Fibroblast of the conjunctiva (primary cell): ENCODE results near the gene NOD1.
"Not testable (repeated sequence)": the region's sequence is repeated elsewhere in the genome, so short reads cannot be mapped to it uniquely, and the experiment has no call there.

Experiments used
- DNase-seq: peaks from one replicate; pipeline ENCODE4 v3.0.0-alpha.2; 2010; ENCODE audit warnings: low read depth

Gene NOD1

DNA sequence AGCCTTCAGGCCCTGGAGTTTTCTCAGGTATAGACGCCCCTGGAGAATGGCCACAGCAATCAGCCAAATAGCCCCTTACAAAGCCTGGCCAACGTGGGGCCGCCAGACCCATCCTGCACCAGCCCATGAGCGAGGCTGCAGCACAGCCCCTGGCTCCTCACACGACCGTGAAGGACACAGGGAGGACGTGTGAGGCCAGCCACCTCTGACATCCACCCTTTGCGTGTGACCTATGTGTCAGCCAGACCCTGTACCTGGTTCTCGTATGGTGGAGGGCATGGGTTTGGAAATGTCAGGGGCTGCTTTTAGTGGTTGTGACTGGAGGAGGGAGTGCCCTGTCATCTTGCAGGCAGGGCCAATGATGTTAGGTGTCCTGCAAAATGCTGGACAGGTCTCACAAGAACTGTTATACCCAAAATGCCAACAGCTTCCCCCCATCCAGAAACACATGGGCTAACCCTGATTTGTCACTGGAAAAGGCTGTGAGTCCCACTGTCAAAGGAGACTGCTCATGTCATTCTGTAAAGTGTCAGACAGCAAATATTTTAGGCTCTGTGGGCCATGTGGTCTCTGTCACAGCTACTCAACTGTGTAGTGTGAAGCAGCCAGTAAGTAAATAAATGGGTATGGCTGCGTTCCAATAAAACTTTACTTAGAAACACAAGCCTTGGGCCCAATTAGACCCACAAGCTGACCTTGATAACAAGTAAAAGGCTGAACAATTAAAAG, 30.0 kb downstream of the NOD1 start:
- DNase-seq: no peak

DNA sequence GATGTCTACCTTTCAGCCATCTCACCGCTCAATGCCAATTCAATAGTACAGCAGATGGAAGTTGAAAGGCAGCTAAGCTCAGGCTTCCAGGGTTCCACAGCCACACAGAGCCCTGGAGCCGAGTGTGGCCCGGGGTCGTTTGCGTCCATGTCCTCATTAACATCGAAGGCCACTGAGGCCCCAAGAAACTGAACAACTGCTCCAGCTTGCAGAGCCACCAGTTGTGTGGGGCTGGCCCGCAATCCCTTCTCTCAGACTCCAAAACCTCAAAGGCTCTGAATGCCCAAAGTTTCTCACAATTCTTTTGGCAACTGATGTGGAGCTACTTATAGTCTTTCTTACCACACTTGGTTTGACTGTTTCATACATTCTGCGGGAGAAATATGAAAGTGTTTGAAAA, 31.1 kb downstream of the NOD1 start:
- DNase-seq: no peak

DNA sequence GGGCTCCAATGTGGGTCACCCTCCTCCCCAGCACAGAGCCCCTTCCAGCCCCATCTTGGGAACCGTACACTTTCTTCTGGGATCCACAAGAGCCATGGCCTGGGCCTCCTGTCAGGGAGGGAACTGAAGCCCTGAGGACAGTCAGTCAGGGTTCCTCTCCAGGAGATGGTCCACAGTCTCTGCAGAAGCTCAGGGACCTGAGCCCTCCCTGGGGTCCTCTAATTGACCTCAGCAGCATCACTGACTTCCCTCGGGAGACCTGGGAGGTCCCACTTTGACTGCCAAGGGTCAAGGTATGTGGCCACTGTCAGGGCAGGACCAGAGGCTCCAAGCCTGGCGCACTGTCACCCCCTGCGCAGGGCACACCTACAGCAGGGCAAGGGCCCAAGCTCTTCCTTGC, 32.3 kb downstream of the NOD1 start:
- DNase-seq: no peak

DNA sequence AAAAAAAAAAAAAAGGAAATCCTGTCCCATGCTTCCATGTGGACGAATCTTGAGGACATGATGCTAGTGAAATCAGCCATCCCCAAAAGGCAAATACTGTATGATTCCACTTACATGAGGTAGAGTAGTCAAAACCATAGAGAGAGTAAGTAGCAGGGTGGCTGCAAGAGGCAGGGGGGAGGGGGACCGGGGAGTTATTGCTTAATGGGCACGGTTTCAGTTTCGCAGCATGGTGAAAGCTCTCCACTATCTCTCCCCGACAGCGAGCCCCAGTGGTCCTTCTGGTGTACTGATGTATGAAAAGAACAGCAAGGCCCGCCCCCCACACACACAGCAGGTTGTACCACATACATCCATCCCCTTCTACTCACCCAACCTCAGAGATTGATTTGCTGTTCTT, 32.8 kb downstream of the NOD1 start:
- DNase-seq: peak; percentile 43

DNA sequence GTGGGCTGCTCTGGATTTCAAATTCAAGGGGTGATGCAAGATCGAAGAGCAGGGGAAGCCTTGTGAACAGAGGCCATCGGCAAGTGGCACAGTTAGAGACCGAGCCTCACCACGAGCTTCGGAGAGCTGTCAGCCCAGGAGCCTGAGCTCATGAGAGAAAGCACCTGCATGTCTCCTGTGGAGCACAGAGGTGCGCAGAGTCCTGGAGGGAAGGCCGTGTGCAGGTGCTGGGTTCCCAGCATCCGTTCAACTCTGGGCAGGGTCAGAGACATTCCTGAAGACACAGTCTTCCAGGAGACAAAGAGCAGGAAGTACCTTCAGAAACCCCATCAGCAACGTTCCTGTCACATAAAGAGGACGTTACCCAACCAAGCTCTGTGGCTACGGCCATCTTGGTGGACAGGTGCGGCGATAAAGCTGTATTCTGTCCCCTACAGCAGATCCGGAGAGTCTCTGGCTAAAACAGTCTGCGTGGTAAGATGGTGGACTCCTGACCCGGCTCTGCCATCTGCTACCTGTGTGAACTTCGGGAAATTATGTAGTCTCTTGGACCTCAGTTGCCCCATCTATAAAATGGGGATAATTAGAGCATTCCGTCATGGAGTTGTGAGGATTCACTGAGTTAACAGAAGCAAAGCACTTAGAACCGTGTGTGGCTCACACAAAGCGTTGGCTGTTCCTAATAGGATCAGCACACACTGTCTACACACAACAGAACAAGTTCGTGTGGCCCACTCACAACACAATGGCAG, 40.6 kb downstream of the NOD1 start:
- DNase-seq: no peak

DNA sequence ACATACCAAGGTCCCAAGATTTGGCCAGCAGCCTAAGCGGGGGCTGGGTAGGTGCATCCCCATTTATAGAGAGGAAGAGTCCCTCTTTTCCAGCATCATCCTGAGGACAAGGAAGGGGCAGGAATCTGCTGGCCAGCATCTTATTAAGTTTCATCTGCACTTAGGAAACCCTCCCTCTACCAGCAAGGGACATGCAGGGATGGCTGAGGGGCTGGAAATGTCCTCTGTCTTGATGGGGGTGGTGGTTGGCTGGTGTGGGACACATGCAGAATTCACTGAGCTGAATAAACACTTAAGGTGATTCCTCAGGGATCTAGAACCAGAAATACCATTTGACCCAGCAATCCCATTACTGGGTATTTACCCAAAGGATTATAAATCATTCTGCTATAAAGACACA, 42.1 kb downstream of the NOD1 start:
- DNase-seq: no peak

DNA sequence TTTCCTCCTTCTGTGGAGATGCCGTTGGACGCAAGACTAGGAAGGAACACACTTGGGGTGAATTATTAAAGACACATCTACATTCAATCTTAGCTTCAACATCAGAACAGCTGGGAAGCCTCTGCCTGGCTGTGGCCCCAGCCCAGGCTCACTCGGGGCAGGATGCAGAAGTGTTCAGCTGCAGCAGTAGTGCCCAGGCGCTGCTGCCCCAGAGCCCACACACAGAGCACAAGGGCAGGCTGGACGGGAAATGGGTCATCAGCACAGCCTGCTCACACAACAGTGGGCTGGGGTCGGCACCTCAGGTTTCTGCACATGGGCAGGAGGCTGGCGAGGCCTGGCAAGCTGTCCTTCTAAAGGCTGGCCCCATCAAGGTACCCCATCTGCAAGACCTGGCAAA, 42.5 kb downstream of the NOD1 start:
- no peak for DNase-seq

DNA sequence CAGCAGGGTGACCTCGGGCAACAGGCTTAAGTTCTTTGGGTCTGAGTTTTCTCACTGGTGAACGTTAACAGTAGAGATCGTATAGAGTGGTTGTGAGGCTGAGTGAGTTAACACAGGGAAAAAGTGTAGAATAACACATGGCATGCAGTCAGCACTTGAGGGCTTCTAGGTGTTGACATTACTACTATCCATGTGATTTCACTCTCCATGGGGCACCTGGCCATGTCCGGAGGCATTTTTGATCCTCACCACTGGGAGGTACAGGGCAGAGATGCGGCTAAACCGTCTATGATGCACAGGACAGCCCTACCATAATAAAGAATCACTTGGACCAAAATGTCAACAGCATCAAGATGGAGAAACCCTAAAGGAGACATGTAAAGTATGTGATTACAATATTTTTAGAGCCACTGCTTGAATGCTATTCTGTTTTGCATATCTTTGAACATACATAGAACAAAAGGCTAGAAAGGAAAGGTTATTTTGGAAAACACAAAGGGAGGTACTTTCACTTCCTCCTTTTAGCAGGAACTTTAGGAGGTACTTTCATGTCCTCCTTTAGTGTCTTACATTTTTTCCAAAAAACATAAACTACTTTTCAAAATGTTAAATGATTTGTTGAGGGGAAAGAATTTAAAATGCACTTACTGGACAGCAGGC, 44.3 kb downstream of the NOD1 start:
- DNase-seq: no peak

DNA sequence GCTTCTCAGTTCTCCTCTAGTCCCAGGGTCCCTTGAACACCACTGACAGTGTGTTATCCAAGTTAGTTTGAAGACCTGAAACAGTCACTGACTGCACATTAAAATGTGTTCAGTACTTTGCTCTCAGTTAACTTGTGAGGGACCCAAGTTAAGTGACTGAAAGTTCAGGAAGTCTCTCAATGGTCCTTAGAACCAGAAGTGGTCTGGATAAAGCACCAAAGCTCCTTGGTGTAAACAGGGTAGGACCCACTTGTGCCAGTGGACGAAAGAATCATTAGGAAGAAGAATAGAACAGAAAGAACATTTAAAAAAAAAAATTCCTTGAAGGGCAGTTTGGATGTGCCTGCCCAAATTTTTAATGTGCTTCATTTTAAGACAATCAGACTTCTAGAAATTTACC, 45.1 kb downstream of the NOD1 start:
- DNase-seq: no peak

DNA sequence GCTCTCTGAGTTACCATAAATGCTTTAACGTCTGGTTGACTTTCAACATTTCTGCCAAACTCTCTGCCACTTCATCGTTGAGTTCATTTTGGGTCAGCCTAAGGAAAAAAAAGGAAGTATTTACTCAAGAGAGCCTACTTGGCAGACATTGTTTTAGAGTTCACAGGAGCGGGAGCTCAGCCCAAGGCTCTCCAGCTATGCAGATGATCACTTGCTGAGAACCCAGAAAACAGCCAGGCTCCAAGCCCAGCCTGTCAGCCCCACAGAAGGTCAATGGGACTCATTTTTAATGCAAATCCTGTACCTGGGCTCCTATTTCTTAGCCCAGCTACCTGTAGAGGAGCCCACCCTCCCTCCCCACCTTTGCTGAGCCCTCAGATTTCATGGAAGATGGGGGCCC, 45.5 kb downstream of the NOD1 start:
- peak; percentile 76 for DNase-seq

DNA sequence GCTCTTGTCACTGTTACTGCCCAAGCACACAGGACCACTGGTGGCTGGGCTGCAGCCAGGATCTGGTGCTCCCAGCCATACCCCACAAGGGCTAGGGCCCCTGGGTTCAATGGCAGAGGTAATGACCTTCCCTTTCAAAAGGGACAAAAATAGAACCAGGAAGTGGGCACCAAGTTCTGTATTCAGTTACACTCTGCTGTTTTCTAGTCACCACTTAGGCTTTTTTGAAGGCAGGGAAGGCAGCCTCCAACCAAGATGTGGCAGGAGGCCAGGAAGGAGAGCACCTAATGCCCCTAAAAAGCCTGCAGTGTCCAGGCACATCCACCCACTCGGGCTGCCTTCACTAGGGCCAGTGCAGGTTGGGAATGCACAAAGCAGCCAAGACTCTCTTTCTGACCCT, 47.8 kb downstream of the NOD1 start:
- no peak for DNase-seq

DNA sequence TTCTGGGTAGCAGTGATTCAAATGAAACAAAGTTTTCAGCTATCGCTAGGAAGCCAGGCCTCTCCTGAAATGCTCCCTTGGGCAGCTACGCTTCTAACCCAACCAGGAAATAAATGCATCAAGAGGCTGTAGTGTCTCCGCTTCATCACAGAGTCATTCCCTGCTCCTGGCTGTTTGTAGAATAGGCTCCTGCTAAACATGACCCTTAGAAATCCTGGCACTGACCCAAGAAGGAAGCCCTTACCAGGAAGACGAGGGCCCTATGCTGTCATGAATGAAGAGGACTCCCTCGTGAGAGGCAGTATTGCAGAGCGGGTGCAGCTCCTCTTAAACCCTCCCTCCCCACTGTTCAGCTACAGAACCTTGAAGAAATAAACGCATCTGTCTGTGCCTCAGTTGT, 48.3 kb downstream of the NOD1 start:
- no peak for DNase-seq

DNA sequence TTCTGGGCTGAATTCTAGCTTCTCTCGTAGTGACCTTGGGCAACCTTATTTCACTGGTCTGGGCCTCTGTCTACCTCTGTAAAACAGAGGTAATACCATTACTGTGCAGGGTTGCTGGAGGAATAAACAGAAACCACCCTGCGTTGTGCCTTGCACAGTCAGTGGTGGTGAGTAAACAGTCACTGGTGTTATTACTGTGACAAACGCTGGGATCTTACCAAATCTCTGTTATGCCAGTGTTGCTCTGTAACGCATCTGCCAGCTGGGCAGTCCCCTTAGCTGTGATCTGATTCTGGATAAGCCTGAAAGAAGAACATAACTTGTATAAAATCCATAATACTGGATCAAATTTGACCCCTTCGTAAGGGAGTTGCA, 49.4 kb downstream of the NOD1 start:
- DNase-seq: no peak

DNA sequence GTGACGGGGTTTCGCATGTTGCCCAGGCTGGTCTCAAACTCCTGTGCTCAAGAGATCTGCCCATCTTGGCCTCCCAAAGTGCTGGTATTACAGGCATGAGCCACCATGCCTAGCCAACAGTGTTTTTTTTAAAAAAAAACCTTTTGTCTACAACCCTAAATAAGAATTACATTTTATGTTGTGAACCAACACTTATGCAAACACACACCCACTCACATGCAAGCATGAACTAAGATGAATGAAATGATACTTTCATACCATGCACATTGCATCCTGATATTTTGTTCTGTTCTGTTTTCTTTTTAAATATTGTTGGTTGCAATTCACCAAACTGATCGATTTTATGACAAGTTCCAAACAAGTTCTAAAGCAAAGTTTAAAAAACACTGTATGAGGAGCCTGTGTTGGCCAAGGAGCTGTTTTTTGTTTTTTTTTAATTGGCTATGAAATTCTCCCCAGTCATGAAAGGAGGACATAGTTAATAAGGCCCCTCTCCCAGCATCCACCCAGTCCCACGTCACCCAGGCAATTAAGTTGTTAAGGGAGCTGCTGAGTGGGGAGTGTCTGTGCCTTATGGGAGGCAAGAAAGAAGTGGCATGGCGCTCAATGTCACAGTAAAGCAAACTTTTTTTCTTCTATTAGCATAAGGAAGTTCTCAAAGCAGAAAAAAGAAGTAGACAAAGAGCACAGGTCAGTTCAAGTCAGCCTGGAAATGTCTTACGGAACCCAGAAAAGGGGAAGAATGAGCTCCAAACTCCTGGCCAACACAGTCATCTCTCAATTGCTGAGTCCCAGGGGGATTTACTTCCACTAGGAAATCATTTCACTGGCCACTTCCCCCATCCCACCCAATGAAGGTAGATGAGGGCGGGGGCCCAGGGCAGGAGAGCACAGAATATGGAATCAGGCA, 50.1 kb downstream of the NOD1 start:
- DNase-seq: no peak

DNA sequence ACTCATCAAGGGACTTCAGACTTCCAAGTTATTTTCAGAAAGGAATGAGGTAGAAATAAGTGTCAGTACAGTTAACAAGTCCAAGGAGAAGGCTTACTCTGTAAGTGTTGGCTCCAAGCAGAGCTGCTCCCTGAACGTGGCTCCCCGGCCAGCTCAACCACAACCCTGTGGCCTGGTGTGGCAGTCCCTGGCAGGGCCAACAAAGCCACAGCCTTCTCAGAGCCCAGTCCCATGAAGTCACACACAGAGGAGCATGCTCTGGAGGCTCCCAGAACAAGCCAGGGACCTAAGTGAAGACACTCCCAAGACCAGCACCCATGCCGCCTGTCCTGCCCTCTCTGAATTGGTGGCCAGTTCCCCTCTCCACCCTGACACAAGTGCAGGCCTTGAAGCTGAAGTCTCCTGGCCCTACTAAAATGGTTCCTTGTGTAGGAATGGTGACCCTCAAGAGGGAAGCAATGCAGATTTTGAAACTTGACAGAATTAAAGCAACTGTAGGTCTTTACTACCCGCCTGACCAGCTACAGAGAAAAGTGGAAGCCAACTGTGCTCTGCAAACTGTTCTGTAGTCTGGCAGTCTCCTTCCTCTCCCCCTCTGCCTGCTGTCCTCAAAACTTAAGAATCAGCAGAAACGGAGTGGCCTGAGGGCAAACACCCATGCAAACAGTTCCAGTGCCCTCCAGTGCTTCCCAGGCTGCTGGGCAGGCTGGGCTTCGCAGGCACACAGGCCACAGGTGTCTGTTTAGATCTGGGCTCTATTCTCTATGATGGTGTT, 51.1 kb downstream of the NOD1 start:
- DNase-seq: no peak

DNA sequence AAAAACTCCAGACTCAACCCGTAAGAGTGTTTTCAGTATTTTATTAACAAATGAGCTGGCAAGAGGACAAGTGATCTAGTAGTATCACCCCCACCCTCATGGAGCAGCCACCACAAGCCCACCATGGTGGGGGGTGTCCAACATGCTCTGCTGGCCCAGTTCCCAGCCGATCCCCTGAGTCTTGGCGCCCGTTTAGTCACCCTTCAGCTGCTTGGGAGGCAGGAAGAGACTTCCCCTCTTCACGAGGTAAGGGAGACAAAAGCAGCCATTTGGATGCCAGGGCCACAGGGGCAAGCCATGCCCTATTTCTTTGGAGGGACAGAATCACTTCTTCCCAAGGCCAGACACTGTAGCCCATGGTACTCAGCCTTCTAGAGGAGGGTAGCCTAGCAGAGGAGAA, 54.1 kb downstream of the NOD1 start:
- DNase-seq: no peak

DNA sequence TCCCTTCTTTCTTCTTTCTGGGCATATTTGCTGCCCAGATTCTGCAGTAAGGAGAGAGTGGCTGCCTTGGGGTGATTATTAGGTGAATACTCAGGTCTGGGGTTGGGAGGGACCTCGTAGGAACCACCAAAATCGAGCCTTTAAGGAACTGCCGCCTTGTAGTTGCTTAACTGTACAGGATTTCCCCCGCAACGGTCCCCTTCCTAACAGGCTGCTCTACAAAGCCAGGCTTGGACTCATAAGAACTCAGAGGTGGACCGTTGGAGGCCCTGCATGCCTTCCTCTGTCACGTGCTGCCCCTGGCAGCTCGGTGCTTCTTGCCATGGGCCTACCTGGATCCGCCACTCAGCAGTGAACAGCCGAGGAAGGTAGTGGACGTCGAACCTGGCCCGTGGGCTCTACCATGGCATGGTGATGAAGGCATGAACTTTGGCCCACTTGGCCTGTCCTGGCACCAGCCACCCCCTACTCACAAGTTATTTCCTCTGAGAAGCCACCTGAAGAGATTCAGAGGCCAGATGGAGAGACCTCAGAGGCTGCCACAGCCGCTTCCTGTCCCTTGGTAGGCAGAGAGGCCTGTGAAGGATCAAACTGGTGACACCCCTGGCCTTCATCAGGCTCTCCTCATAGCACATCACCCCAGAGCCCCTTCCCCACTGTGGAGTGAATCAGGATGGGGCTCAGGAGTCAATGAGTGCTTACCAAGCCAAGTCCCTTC, 54.6 kb downstream of the NOD1 start:
- DNase-seq: no peak

DNA sequence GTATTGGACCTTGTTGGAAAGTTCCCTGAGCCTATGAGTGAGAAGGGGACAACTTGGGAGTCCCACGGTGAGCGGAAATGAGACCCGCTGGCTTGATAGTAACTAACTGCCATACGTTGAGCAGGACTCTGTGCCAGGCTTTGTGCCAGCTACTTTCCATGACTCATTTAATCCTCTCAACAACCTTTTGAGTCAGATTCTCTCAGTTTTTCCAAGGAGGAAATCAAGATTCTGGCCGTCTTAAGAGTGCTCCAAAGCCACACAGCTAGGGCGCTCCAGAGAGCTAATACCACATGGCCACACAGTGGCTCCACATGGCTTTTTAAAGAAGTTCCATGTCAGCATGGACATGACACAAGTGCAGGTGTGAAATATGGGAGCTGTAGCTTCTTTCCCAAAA, 55.7 kb downstream of the NOD1 start:
- DNase-seq: peak; percentile 20

DNA sequence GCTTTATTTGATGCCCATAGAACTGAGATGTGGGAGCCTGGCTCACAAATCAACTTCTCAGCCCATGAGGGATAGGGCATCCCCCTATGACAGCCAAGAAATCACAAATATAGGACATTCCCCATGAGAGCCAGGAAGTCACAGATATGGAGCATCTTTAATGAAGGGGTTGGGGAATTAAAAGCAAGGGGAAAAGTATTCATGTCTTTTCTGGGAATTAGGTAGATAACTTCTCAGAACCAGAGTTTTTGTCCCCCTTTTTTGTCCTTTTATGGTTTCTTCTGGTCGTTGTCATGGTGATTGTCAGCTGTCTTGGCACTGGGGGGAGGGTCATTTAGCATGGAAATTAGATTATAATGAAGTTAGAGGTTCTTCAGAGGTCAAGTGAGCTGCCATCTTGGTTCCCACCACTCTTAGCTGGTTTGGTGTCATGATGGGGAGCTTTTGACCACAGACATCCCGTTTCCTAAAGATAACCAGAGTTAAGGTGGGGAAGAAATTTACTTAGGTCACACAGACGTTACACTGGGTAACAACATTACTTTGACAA, 56.9 kb downstream of the NOD1 start:
- no peak for DNase-seq

DNA sequence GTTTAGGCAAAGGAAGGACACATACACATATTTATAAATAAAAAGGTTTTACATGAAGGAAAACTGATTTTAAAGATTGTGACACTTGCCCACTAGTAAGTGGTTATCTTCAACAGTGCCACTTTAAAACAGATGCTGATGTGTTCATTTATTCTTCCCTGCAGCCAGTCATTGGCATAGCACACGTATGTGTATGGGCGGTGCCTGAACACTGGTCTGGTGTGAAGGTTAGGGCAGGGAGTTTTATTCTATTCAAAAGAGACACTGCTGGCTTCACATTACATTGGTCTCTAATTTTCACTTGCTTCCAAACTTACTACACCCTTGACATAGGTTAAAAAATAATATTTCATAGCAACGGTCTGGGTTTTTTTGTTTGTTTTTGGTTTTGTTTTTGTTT, 57.9 kb downstream of the NOD1 start:
- DNase-seq: no peak

DNA sequence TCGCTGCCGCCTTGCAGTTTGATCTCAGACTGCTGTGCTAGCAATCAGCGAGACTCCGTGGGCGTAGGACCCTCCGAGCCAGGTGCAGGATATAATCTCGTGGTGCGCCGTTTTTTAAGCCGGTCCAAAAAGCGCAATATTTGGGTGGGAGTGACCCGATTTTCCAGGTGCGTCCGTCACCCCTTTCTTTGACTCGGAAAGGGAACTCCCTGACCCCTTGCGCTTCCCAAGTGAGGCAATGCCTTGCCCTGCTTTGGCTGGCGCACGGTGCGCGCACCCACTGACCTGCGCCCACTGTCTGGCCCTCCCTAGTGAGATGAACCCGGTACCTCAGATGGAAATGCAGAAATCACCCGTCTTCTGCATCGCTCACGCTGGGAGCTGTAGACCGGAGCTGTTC, 58.5 kb downstream of the NOD1 start:
- not testable (repeated sequence) for DNase-seq
